A549 (cell line): ENCODE results near the gene CER1.

Source experiments
- BHLHE40 ChIP-seq: IDR thresholded peaks from 2 replicates; pipeline ENCODE4 v1.6.1; 2012; ENCODE audit warnings: low read depth, low read length, inconsistent platforms
- CTCF ChIP-seq: fragments of >200 bp; sonication (Bioruptor Twin); formaldehyde crosslinking; IDR thresholded peaks from 3 replicates; pipeline ENCODE4 v1.5.1; 2016
- POLR2A ChIP-seq: IDR thresholded peaks from 2 replicates; pipeline ENCODE4 v1.6.1; 2012; ENCODE audit warnings: mild to moderate bottlenecking, low read length
- RCOR1 ChIP-seq: fragments of 150-350 bp; IDR thresholded peaks from 2 replicates; pipeline ENCODE4 v1.6.1; 2014; ENCODE audit warnings: antibody characterized with exemption, low read length, low read depth
- USF2 ChIP-seq: fragments of 450-650 bp; IDR thresholded peaks from 2 replicates; pipeline ENCODE4 v1.6.1; 2014; ENCODE audit warnings: antibody characterized with exemption

GRCh38 chr9:14769230-14769571 is 46.7 kb upstream of the CER1 start:
- TF ChIP-seq BHLHE40 (no peak), USF2 (no peak), RCOR1 (no peak), POLR2A (no peak), CTCF (no peak; the same call in 2 of the 3 replicates)
